Fibroblast of peridontal ligament (primary cell): ENCODE results near the gene FLAD1.

Experiments
- DNase-seq: peaks from one replicate; pipeline ENCODE4 v3.0.0-alpha.2; 2010; ENCODE audit errors: extremely low read depth

The FLAD1 gene

GRCh38 chr1:154982897-154983648 lies at the start of gene FLAD1:
FLAD1 (plus strand) TSS chr1:154983344; CDS start chr1:154983695, 351 bp downstream.
- peak; percentile 100 for DNase-seq

DNA sequence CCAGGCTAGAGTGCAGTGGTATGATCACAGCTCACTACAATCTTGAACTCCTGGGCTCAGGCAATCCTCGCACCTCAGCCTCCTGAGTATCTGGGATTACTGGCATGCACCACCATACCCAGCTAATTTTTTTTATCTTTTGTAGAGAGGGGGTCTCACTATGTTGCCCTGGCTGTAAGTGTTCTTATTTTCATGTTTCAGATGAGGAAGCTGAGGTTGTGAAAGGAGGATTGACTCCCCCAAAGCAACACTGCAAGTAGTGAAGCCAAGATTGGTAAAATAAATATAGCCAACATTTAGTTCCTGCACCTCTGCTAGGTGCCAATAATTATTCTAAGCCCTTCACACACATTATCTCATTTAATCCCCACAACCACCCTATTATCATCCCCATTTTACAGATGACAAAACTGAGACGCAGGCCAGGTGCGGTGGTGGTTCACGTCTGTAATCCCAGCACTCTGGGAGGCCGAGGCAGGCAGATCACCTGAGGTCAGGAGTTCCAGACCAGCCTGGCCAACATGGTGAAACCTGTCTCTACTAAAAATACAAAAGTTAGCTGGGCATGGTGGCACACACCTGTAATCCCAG lies 48.7 kb upstream of the FLAD1 start:
- no peak for DNase-seq

DNA sequence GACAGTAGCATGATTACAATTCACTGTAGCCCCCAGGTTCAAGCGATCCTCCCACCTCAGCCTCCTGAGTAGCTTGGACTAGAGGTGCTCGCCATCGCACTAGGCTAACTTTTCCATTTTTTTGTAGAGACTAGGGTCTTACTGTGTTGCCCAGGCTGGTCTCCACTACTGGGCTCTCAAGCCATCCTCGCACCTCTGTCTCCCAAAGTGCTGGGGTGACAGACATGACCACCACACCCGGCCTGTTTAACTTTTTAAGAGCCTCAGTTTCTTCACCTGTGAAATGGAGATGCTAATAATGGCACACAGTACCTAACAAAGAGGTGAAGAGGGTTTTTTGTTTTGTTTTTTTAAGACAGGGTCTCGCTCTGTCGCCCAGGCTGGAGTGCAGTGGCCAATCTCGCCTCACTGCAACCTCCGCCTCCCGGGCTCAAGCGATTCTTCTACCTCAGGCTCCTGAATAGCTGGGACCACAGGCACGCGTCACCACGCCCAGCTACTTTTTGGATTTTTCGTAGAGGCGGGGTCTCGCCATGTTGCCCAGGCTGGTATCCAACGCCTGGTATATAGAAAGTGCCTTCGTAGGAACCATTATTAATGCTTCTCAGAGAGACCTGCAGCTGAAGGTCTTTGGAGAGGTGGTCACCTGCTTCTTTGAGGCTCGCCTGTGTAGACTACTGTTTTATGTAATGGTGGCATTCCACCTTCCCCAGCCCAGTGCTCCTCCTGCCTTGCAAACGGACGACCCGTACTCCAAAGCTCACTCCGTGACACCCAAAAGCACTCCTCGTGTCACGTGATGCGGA lies 47.2 kb upstream of the FLAD1 start:
- no peak for DNase-seq

GRCh38 chr1:154936555-154937084 lies 46.5 kb upstream of the FLAD1 start, which contains the start of gene PMVK:
PMVK (minus strand) TSS chr1:154936719; CDS start chr1:154936685, 34 bp downstream.
- DNase-seq: peak; percentile 97

DNA sequence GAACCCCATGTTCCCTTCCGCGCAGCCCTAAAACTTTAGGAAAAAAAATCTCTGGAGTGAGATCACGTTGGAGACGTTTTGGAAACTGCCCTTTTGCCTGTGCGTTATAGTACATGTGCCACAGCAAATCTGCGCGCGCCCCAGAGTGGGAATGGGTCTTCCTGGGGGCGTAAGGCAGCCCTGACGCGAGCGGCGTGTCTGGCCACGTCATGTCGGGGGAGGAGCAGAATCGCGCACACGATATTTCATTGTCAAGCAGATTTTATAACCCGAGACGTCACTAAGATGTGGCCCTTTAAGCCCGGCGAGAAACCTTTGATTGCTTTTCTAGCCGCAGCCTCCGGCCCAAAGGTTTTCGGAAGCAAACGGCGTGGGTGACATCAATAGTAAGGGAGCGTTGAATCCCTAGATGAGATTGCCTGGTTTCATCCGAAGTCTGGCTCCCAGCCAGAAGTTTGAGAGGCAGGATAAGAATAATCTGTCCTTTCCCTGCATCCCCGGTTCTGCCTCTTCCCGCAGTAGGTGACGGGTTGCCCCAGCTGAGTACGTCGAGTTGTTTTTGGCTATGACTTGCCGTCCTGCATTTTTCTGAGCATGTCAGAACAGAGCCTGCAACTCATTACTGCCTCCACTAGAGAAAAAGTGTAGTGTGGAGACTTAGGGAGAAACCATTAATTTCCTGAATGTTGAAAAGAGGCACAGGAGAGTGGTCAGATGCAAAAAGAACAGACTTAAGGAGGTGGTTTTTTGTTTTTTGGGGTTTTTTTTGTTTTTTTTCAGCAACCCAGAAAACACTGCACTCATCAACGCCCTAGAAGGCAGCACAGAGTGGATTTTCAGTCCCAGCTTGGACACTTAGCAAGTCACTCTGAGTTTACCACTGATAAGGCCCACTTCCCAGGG lies 45.8 kb upstream of the FLAD1 start:
- peak; percentile 98 for DNase-seq

- DNase-seq: no peak
Observed at GRCh38 chr1:154937988-154938386, 45.2 kb upstream of the FLAD1 start.

DNA sequence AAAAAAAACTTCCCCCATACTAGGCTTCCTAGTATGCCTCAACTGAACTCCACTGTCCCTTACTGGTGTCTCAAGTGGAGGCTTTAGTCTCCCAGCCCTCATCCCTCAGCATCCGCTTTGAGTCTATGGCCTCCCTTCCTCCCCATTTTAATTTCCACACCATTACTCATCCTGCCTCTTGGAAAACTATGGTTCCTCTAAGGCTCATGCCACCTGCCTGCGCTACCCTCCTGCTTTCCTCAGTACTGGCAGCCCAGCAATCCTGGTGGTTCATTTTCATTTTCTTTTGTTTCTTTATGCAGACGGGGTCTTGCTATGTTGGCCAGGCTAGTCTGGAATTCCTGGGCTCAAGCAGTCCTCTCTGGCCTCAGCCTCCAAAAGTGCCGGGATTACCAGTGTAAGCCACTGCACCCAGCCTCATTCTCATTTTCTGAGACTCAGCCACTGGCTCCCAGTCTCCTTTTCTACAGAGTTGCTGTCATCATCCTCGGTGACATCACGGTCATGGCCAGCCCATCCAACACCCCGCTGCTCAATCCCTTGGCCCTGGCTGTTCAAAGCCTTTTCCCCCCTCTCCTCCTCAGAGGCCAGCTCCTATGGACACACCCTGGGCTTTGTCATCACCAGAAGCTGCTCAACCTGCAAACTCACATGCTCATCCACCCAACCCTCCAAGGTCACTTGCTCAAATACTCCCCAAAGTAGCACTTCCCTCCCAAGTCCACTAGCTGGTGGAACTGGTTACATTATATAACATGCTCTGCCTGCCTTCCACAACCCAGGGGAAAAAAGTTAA lies 44.3 kb upstream of the FLAD1 start:
- no peak for DNase-seq

- no peak for DNase-seq
Observed at GRCh38 chr1:154940213-154940560, 43.0 kb upstream of the FLAD1 start.

- DNase-seq: peak; percentile 33
Observed at GRCh38 chr1:154940651-154941194, 42.4 kb upstream of the FLAD1 start.

GRCh38 chr1:154941333-154942013 lies 41.7 kb upstream of the FLAD1 start:
- DNase-seq: no peak

GRCh38 chr1:154943649-154944400 lies 39.3 kb upstream of the FLAD1 start:
- DNase-seq: peak; percentile 34

DNA sequence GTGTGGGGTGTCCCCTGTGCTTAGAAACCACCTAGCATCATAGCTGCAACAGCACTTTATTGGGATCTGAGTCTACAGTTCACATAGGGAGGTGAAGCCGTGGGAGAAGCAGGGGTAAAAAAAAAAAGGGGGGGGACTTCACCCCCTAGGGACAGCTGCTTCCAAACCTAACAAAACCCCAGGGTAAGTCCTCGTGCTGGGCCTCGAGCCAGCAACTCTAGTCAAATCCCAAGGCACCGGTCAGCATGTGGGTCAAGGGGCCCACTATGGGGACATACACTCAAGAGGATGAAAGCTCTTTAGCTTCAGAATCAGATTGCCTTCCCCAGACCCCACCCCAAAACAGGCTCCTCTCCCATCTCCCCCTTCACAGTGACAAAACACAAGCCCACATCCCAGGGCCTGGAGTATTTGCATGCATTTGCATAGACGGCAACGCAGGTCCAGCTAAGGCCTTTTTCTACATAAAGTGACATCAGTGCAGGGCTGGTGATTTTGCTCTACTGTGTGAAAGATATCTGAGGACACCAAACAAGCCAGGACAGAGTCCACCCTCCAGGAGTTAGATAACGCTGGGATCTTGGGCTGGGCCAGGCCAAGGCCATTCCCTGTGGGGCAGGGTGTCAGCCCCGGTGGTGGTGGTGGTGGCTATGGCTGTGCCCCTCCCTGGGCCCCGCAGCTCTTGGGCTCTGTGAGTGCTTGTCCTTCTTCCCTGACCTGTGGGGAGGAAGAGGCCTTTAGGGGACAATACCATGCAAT lies 38.6 kb upstream of the FLAD1 start:
- no peak for DNase-seq

DNA sequence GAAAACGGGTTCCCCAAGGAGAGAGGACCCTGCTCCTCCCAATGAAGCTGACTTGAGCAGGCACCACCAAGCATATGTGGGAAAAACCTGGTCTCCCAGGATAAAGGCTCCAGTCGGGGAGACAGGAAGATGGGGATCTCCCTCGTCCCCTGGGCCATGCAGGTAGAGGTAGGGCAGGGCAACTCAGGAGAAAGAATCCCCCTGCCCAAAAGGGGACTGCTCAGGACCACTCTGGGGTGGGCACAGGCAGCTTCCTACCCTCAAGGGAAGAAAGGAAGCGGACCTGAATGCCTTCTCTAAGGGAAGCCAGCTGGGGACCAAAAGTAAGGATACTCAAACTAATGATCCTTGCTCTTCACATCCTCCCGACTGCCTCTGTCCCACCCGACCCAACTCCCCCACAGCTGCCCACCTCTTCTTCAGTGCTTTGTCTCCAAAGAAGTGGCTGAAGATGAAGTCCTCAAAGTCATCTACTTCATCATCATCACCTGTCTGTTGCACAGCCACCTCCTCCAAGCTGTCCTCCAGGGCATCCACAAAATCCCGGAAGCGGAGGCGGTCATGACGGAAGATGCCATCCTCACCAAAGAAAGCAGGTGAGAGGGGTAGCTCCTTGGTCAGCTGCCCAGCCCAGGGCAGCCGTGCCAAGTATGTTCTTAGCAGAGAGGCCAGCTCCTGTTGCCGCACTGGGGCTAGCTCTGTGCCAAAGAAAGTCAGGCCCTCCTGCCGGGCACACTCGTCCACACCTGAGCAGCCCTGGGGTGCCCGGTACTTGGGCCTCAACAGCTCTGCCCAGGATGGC lies 37.8 kb upstream of the FLAD1 start:
- no peak for DNase-seq

DNA sequence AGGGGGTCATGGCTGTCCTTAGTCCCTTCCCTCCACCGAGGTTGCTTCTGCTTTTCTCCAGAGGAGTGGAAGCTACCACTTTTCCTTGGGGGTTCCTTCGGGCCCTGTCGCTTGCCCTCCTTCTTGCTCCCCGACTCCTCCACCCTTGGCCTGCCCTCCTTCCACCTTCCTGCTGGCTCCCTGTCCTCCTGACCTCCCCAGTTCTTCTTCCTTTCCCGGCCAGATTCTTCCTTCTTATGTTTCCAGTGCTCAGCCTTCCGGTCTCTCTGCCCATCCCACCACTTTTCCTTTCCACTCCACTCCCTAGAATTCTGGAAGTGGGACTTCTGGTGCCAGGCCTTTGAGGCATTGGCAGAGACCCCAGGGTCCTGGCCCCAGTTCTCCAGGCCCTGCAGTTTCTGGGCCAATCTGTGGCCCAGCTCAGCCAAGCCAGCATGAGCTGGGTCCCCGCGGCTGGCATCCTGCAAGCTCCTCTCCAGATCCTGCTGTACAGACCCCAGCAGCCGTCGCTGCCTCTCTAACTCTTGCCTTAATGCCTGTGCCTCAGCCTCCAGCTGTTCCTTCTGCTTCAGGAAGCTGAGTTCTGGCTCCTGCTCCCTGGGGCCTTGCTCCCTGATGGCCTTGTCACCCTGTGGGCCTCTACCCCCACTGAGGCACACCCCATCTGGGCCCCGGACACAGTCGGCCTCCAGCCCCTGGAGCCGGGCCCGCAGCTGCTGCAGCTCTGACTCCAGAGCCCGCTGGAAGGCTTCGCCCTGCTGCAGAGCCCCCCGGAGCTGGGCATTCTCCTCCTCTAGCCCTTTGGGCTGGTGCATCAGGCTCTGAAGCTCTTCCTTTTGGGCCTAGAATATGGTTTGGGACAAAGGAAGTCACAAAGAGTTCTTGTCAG lies 36.9 kb upstream of the FLAD1 start:
- DNase-seq: no peak

- no peak for DNase-seq
Observed at GRCh38 chr1:154948079-154948478, 35.1 kb upstream of the FLAD1 start.
